Cardiac fibroblast (primary cell): ENCODE data around the gene TEAD2.

Source experiments
- DNase-seq, 2 donors: peaks; one replicate each; pipeline versions ENCODE4 v3.0.0 to v3.0.0-alpha.2; 2010; ENCODE audit warnings: low read depth in 2 of 2
- H3K4me3 ChIP-seq, 2 donors: replicated peaks in 1 of 2; 1 replicate in 1 of 2; 2 replicates in 1 of 2; pipeline ENCODE4 v1.5.1; 2011; ENCODE audit warnings: low read depth in 2 of 2, low read length in 2 of 2, mild to moderate bottlenecking in 2 of 2, moderate library complexity in 1 of 2
- TF ChIP-seq, protein P1 (sequence below): IDR thresholded peaks from one replicate; pipeline ENCODE4 v1.5.1; 2011; ENCODE audit warnings: low read depth, mild to moderate bottlenecking, low read length, inconsistent platforms

TEAD2 gene

DNA sequence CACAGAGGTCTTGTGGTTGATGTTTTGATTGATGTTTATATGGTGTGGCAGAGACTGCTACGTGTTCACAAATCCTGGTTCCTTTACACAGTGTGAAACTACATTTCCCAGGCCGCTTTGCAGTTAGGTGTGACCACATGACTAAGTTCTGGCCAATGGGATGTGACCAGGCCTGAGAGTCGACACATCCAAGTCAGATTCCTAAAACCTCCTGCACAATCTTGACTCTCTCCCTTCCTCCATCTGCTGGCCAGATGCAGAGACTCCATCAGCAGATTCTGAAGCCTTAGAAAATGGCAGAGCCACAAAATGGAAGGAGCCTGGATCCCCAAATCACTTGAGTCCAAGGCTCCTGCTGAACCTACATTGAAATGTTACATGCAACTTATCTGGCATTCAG lies 14.4 kb downstream of the TEAD2 start:
- DNase-seq, result peak; percentile 66 to 74
- no peak overlapping the region for H3K4me3 ChIP-seq
- TF ChIP-seq, protein P1, sequence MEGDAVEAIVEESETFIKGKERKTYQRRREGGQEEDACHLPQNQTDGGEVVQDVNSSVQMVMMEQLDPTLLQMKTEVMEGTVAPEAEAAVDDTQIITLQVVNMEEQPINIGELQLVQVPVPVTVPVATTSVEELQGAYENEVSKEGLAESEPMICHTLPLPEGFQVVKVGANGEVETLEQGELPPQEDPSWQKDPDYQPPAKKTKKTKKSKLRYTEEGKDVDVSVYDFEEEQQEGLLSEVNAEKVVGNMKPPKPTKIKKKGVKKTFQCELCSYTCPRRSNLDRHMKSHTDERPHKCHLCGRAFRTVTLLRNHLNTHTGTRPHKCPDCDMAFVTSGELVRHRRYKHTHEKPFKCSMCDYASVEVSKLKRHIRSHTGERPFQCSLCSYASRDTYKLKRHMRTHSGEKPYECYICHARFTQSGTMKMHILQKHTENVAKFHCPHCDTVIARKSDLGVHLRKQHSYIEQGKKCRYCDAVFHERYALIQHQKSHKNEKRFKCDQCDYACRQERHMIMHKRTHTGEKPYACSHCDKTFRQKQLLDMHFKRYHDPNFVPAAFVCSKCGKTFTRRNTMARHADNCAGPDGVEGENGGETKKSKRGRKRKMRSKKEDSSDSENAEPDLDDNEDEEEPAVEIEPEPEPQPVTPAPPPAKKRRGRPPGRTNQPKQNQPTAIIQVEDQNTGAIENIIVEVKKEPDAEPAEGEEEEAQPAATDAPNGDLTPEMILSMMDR, result peak; percentile 7

DNA sequence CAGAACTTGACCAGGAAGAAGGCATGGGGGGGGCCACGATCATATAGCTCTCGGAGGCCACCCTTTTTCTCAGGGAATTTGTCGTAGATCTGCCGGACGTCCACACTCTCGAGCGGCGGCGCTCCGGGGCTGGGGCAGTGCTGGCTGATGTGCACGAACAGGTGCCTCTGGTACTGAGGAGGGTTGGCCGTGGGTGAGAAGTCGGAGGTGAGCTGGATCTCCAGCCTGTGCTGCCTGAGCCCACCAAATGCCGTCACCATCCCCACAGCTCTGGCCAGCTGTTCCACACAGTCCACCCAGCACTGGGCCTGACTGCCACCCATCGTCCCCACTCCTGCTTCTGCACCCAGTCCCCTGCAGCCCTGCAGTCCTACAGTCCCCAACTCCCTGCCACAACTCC lies 15.0 kb downstream of the TEAD2 start:
- DNase-seq, result no peak
- no peak overlapping the region for H3K4me3 ChIP-seq
- TF ChIP-seq, protein P1, result no peak

DNA sequence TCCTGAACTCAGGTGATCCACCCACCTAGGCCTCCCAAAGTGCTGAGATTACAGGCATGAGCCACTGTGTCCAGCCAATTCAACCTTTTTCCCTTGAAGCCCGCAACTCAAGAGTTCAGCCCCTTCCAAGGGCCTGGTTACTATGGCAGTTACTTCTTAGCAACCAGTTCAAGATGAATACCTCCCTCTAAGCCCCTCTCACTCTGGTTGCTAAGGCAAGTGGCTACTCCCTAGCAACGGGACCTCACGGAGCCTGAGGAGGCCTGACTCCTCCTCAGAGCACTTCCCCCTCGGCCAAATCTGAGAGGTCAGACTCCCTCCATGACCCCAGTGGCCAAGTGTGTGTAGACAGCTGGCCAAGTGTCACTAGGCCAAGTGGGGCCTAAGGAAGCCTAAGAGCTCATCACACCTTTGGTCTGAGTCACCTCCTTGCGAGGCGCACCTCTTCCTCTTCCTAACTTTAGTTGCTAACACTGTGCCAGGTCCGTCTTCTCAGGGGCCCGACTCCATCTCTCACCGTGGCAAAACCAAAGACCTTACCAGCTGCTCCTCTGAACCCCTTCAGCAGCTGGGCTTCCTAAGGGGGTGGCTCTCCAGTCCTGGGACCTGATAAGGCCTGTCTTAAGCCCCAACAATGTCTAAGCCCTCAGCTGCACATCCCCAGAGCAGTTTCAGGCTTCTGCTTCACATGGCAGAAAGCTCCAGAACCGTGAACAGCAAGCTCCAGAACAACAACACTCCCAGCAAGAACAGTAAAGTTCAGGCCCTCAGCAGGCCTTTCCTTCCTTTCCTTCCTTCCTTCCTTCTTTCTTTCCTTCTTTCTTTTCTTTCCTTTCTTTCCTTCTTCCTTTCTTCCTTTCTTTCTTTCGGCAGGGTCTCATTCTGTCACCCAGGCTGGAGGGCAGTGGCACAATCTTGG lies 17.5 kb downstream of the TEAD2 start:
- TF ChIP-seq, protein P1, result no peak
- DNase-seq, result no peak
- no peak overlapping the region for H3K4me3 ChIP-seq

DNA sequence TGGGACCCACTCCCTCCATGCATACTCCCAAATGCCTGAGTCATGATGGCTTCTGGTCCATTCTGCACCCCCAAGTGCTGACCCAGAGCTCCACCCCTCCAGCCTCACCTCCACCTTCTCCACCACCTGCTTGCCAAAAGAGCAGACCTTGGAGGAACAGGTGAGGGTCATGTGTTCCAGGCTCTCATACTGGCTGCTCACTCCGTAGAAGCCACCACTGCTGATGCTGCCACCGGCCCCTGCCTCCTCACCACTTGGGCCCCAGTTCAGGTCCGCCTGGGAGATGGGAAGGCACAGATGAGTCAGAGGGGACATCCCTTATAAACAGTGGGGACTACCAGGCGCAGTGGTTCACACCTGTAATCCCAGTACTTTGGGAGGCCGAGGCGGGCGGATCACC lies 19.1 kb downstream of the TEAD2 start:
- no peak for DNase-seq
- H3K4me3 ChIP-seq, result no peak overlapping the region
- TF ChIP-seq, protein P1, result no peak

DNA sequence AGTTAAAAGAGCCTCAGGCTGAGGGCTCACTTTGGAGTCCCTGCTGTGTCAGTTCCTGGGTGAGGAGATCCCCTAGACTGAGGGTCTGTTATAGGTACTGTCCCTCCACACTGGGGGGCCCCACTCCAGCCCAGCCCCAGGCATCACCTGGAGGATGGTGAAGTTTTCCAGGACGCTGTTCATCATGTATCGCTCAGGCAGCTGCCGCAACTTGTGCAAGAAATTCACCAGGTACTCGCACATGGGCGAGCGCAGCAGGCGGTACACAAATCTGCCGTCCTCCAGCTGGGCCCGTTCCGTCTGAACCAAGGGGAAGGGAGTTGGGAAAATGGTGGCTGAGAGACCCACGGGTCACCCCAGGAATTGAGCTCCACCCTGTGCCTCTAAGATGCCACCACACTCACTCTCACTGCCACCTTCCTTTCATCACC lies 19.9 kb downstream of the TEAD2 start:
- H3K4me3 ChIP-seq, result no peak overlapping the region
- TF ChIP-seq, protein P1, result no peak

DNA sequence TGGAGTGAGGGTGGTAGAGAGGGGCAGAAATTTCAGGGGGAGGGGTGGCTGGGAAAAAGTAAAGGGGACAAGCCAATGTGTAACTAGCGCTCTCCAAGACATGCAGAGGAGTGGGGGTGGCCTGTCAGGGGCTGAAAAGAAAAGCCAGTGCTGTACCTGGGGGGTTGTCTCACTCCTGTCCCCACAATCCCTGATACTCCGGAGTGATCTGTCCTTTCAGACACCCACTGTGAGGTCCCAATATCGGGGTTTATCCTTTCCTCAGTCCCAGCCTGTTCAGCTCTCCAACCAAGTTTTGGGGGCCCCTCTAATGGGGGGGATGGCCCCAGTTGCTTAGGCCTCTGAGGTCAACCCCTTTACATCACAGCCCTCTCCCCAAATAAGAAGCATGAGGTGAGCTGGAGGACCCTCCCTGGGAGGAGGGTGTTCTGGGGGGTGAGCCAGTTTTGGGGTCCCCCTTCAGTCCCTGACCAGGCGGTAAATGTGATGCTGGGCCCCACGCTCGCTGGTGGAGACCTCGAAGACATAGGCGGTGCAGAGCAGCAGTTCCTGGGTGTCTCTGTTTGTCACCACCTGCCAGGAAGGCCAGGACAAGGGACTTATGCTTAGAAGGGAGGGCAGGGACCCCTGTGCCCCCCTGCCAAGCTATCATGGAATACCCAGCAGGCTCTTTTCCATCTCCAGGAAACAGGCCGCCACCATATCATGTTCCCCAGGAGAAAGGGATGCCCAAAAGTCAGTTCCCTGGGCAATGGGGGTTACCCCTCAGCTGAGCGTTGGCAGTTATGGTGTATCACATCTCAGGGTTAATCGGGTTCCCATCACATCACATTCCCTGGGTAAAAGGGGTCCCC lies 21.1 kb downstream of the TEAD2 start:
- TF ChIP-seq, protein P1, result no peak
- DNase-seq, result no peak
- no peak overlapping the region for H3K4me3 ChIP-seq

More for the DNA sequence above, 19.9 kb downstream of the TEAD2 start:
- DNase-seq, result no peak
